Osteoblast (primary cell): ENCODE results near the gene POLA1. TPM values are rescaled to one million over a fixed set of nuclear protein-coding genes. Genes with fewer than 3 reads are reported as not detected.

Experiments used
- DNase-seq: peaks from one replicate; pipeline ENCODE4 v3.0.0; 2011; ENCODE audit warnings: low spot score, mixed read lengths; ENCODE audit not compliant: insufficient read length; ENCODE audit errors: missing footprints
- H2AFZ ChIP-seq: 2 replicates; pipeline ENCODE4 v1.6.0; 2011; ENCODE audit warnings: mild to moderate bottlenecking, low read length
- H3K27ac ChIP-seq: 2 replicates; pipeline ENCODE4 v1.5.1; 2011; ENCODE audit warnings: mild to moderate bottlenecking, low read depth, low read length, moderate library complexity
- H3K27me3 ChIP-seq: 2 replicates; pipeline ENCODE4 v1.6.0; 2012; ENCODE audit warnings: mild to moderate bottlenecking, control low read depth, inconsistent platforms, low read length, moderate library complexity; ENCODE audit not compliant: insufficient read depth
- H3K36me3 ChIP-seq: 2 replicates; pipeline ENCODE4 v1.5.1; 2011; ENCODE audit warnings: mild to moderate bottlenecking, low read length, control low read depth, moderate library complexity; ENCODE audit not compliant: insufficient read depth
- H3K4me1 ChIP-seq: 2 replicates; pipeline ENCODE4 v1.5.1; 2011; ENCODE audit warnings: mild to moderate bottlenecking, low read length, control low read depth, moderate library complexity; ENCODE audit not compliant: insufficient read depth
- H3K4me2 ChIP-seq: 2 replicates; pipeline ENCODE4 v1.6.0; 2011; ENCODE audit warnings: mild to moderate bottlenecking, low read length; ENCODE audit not compliant: insufficient read depth
- H3K4me3 ChIP-seq: fragments of 200-600 bp; sonication (generic); 3 replicates; pipeline ENCODE4 v1.5.1; 2012; ENCODE audit warnings: mild to moderate bottlenecking, low read length, inconsistent platforms; ENCODE audit not compliant: insufficient read depth
- H3K79me2 ChIP-seq: 2 replicates; pipeline ENCODE4 v1.6.0; 2012; ENCODE audit warnings: mild to moderate bottlenecking, low read length, control low read depth, inconsistent platforms; ENCODE audit not compliant: insufficient read depth
- H3K9me3 ChIP-seq: 2 replicates; pipeline ENCODE4 v1.5.1; 2011; ENCODE audit warnings: low read depth, low read length, control low read depth
- H4K20me1 ChIP-seq: 2 replicates; pipeline ENCODE4 v1.6.0; 2012; ENCODE audit warnings: mild to moderate bottlenecking, low read length, control low read depth; ENCODE audit not compliant: insufficient read depth
- total RNA-seq: library from RNA; depleted of rRNA; stranded (reverse); fragments of >200 nt; gene quantifications from 2 replicates; pipeline ENCODE4 v1.2.3, GENCODE V29; 2012
- TF ChIP-seq, protein P1 (sequence below): IDR thresholded peaks from 2 replicates; pipeline ENCODE4 v1.5.1; 2011; ENCODE audit warnings: mild to moderate bottlenecking, low read depth, low read length, moderate library complexity; ENCODE audit errors: extremely low read depth

Gene POLA1
- total RNA-seq, 1 donor: 11.9 TPM

DNA sequence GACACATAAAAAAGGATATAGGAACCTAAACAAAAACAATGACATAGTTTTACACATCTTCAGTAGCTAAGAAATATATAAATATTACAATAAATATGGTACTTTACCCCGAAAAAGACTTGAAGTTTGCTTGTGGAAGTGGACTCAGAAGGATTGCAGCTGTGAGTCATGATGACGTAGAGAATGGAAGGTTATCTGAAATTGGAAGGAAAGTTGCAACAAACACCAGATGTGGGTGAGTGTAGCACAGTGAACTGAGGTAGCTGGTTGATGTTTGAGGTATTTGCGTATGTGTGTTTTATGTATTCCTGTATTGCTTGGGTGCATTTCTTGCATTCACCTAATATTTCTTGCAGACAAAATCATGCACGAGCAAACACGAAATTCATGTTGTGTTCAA lies 209.1 kb downstream of the POLA1 start:
- H3K79me2 ChIP-seq: no peaks in the 10 kb centered on the region
- H3K27ac ChIP-seq: no peak overlapping the region
- H2AFZ ChIP-seq: no peak overlapping the region
- no peak overlapping the region for H3K4me2 ChIP-seq
- H3K36me3 ChIP-seq: no peaks in the 10 kb centered on the region
- peak; percentile 31 for DNase-seq
- TF ChIP-seq, protein P1, sequence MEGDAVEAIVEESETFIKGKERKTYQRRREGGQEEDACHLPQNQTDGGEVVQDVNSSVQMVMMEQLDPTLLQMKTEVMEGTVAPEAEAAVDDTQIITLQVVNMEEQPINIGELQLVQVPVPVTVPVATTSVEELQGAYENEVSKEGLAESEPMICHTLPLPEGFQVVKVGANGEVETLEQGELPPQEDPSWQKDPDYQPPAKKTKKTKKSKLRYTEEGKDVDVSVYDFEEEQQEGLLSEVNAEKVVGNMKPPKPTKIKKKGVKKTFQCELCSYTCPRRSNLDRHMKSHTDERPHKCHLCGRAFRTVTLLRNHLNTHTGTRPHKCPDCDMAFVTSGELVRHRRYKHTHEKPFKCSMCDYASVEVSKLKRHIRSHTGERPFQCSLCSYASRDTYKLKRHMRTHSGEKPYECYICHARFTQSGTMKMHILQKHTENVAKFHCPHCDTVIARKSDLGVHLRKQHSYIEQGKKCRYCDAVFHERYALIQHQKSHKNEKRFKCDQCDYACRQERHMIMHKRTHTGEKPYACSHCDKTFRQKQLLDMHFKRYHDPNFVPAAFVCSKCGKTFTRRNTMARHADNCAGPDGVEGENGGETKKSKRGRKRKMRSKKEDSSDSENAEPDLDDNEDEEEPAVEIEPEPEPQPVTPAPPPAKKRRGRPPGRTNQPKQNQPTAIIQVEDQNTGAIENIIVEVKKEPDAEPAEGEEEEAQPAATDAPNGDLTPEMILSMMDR: no peak
- no peak overlapping the region for H3K4me3 ChIP-seq
- no peaks in the 10 kb centered on the region for H4K20me1 ChIP-seq
- H3K4me1 ChIP-seq: no peaks in the 10 kb centered on the region
- H3K27me3 ChIP-seq: no peaks in the 10 kb centered on the region
- H3K9me3 ChIP-seq: no peaks in the 10 kb centered on the region

DNA sequence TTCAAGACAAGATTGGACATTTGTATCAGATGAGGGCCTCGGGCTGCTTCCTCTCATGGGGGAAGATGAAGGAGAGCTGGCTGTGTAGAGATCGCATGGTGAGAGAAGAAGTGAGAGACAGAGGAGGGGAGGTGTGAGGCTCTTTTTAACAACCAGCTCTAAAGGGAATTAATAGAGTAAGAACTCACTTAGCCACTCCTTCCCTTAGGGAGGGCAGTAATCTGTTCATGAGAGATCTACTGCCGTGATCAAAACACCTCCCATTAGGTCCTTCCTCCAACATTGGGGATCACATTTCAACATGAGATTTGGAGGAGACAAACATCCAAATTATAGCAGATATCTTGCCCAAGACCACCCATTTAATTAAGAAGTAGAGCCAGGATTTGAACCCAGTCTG lies 225.0 kb downstream of the POLA1 start:
- no peaks in the 10 kb centered on the region for H3K36me3 ChIP-seq
- DNase-seq: no peak
- H4K20me1 ChIP-seq: no peaks in the 10 kb centered on the region

DNA sequence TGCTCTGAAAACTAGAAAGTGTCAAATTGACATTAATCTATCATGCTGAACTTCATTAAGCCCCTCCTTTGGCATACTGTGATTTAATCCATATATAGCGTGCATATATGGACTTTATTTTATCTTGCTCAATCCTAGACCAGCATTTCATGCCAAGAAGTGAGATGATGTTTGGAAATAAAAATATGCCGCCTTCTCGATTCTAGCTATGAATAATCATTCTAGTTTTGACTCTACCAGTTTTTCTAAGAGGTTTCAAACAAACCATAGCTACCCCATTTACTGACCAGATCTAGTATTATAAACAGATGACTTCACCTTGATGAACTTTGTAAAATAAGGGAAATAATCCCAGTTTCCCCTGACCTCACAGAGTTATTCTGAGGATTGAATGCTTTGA lies 227.1 kb downstream of the POLA1 start:
- no peak overlapping the region for H2AFZ ChIP-seq
- H4K20me1 ChIP-seq: no peaks in the 10 kb centered on the region
- DNase-seq: no peak
- no peak overlapping the region for H3K4me2 ChIP-seq
- no peaks in the 10 kb centered on the region for H3K27me3 ChIP-seq
- no peak overlapping the region for H3K27ac ChIP-seq
- H3K36me3 ChIP-seq: no peaks in the 10 kb centered on the region
- H3K4me1 ChIP-seq: no peaks in the 10 kb centered on the region
- no peaks in the 10 kb centered on the region for H3K9me3 ChIP-seq
- TF ChIP-seq, protein P1: no peak
- no peak overlapping the region for H3K4me3 ChIP-seq
- no peaks in the 10 kb centered on the region for H3K79me2 ChIP-seq

More for the DNA sequence above, 225.0 kb downstream of the POLA1 start:
- H3K27ac ChIP-seq: no peak overlapping the region
- H3K4me1 ChIP-seq: no peaks in the 10 kb centered on the region
- no peak overlapping the region for H2AFZ ChIP-seq
- TF ChIP-seq, protein P1: no peak
- H3K4me3 ChIP-seq: no peak overlapping the region
- no peaks in the 10 kb centered on the region for H3K27me3 ChIP-seq
- no peak overlapping the region for H3K4me2 ChIP-seq
- no peaks in the 10 kb centered on the region for H3K9me3 ChIP-seq
- H3K79me2 ChIP-seq: no peaks in the 10 kb centered on the region

DNA sequence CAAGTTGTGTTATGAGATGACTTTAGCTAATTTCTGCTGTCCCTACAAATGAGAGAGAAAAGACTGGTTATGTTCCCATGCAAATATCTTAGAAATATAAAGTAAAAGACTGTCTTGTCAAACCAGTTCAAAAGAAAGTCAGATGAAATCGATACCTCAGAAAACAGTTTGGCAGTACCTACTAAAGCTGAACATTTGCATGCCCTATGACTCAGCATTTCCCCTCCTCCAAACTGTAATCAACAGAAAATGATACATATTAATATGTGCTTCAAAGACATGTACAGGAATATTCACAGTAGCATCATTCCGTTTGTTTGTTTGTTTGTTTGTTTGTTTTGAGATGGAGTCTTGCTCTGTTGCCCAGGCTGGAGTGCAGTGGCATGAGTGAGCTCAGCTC lies 231.7 kb downstream of the POLA1 start:
- no peak overlapping the region for H3K4me3 ChIP-seq
- no peaks in the 10 kb centered on the region for H3K79me2 ChIP-seq
- H3K4me1 ChIP-seq: no peaks in the 10 kb centered on the region
- H3K4me2 ChIP-seq: no peak overlapping the region
- no peaks in the 10 kb centered on the region for H3K9me3 ChIP-seq
- H2AFZ ChIP-seq: no peak overlapping the region
- no peak overlapping the region for H3K27ac ChIP-seq
- no peaks in the 10 kb centered on the region for H3K36me3 ChIP-seq
- TF ChIP-seq, protein P1: no peak
- H4K20me1 ChIP-seq: no peaks in the 10 kb centered on the region
- no peaks in the 10 kb centered on the region for H3K27me3 ChIP-seq
- peak; percentile 34 for DNase-seq
